HG03521 (cell line): ENCODE results near the gene LAPTM4A.
"Not testable (repeated sequence)": the region's sequence is repeated elsewhere in the genome, so short reads cannot be mapped to it uniquely, and the experiment has no call there.

Source experiments
- ATAC-seq: cut with Tn5 transposase; IDR thresholded peaks from one replicate; pipeline ENCODE4 v1.9.1; 2021; ENCODE audit warnings: mild to moderate bottlenecking, moderate library complexity; ENCODE audit not compliant: unreplicated experiment

Gene LAPTM4A

DNA sequence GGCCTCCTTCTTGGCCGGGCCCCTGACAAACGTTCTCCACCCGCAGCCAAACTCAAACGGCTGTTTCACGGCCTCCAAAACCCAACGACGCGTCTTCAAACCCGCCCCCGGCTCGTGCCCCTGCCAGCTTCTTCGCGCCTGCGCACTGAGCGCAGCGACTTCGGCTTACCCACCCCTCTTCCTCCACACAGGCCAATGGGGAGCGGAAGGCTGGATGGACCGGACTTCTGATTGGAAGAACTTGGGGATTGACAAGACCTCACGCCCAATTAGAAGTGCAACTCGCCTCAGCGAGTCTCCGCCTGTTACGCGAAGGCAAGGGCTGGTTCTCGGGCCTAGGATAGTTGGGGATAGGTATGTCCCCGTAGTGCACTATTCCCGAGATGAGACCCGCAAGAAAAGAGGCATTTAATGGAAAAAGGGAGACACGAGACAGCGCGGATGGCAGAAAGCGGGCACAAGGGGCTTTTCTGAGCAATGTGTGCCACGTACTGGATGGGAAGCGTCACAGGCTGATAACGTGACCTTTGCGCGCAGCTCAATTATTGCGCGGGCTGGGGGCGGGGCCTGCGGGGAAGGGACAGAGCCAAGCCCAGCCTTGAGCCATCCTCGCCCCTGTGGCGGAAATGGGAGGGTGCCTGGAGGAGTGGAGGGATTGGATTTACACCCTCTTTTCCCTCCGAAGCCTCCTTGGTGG is at the start of gene LAPTM4A:
LAPTM4A (minus strand) TSS at position 97 of the 697 bp plus-strand sequence. CDS start 108 bp downstream, outside the sequence.
- ATAC-seq: peak; percentile 93

DNA sequence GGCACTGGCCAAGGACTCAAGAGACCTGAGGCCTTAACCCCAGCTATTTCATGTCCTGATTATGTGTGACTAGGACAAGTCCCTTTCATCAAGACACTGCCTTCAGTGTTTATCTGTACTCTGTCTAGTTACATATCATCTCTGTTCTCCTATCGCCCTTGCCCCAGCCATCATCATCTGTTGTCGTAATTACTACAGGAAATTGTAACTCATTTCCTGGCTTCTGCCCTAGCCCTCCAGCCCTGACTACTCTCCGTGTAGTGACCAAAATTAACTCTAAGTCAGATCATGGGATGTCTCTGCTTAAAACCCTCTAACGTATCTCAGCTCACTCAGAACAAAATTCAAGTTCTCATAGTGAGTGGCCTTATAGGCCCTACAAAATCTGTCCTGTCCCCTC is 49.3 kb upstream of the LAPTM4A start:
- ATAC-seq: no peak

DNA sequence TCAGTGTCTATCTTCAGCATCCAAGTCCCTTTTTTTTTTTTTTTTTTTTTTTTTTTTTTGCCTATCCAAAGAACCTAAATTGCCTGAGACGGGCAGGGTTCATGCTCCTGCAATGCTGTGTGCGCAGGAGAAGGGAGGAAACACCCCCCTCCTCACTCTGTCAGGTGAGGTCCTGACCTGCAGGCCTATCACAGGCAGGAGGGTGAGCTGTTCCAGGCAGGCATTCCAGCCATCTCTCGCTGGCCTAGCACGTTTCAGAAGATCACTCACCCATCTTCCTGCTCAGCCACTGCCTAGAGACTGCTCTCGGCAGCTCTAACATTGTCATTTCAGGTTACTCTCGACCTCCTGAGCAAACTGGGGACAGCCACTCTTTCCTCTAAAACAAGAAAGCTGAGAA is 48.4 kb upstream of the LAPTM4A start:
- no peak for ATAC-seq

DNA sequence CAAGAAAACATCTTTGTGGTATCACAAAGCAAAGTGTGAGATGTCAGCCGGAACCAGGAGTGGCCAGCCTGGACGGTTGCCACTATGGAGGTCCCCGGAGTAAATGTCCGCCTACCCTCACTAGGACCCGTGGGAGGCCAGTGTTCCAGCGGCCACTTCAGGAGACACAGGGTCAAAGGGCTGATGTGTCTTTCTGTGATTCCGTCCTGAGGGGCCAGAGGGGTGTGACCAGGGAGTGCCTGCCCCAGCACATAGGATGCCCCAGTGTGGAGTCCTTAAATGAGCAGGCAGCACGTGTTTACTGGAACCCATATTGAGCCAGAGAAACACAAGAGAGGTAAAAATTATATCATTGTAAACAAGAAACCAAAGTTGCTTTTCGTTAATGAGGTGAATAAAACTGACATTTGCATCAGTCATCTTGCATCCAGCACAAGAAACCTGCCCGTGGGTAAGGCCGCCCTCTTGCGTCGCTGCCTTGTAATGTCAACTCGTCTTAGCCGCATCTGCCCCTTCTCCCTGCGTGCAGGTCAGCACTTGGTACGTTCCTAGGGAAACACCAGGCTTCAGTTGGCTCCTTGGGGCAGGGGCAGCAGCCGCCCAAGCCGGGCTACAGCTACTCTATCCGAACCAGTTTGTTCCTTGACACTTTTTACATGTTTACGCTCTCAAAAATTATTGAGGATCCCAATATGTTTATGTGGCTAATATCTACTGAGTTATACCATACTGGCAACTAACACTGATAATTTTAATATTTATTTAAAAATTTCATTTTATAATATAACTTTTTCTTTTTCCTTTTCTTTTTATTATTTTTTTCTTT is 46.7 kb upstream of the LAPTM4A start:
- ATAC-seq: peak; percentile 93

DNA sequence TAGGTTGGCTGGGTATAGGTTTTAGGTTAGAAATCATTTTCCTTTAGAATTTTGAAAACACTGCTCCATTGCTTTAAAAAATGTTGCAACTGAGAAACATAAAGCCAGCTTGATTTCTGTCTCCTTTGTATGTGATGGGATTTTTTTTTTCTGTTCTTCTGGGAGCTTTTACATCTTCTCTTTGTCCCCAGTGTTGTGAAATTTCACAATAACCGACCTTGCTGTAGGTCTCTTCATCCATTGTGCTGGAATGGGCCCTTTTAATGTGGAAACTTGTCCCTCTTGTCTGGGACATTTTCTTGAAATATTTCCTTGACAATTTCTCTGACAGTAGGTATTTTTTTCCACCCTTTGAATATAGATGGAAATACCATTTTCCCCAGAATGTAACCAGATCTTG is 44.0 kb upstream of the LAPTM4A start:
- no peak for ATAC-seq

DNA sequence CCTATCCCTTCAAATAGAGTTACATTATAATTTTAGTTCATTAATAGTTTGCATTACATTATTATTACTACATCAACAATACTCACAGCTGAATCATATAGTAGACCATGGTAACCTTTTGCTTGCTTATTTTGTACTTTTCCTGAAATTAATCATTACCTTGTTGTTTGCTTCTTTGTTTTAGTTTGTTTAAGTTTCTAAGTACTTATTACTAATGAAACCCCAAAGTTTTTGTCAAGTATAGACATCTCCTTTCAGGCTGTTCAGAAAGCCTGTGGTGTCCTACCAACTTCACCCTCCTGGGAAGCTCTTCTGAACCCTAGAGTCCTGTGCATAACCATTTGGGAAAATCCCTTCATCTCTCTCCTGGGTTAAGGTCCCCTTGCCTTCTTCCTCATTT is 43.5 kb upstream of the LAPTM4A start:
- ATAC-seq: no peak

DNA sequence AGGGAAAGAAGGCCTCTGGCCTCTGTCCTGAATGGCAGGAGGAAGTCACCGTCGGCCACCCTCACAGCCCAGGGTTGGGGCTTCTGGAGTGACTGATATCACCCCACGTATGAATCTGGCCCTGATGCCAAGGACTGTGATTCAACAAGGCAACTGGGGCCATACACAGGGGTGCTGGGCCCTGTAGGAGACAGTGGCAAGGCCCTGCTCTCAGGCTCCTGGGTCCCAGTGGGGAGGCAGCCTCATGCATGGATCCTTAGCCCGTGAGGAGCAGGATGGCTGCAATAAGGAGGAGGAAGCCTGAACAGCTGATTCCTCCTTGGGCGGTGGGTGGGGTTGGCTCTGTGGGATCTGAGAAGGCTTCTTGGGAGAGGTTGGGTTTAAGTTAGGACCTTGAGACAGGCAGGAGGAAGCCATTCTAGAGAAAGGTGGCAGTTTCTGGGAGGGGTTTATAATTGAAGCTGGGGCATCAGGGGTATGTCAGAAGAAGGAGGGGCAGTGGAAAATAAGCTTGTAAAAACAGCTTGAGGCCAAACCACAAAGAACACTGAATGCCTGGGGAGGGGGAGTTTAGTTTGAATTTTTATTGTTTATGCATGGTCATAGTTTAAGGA is 42.8 kb upstream of the LAPTM4A start:
- no peak for ATAC-seq

DNA sequence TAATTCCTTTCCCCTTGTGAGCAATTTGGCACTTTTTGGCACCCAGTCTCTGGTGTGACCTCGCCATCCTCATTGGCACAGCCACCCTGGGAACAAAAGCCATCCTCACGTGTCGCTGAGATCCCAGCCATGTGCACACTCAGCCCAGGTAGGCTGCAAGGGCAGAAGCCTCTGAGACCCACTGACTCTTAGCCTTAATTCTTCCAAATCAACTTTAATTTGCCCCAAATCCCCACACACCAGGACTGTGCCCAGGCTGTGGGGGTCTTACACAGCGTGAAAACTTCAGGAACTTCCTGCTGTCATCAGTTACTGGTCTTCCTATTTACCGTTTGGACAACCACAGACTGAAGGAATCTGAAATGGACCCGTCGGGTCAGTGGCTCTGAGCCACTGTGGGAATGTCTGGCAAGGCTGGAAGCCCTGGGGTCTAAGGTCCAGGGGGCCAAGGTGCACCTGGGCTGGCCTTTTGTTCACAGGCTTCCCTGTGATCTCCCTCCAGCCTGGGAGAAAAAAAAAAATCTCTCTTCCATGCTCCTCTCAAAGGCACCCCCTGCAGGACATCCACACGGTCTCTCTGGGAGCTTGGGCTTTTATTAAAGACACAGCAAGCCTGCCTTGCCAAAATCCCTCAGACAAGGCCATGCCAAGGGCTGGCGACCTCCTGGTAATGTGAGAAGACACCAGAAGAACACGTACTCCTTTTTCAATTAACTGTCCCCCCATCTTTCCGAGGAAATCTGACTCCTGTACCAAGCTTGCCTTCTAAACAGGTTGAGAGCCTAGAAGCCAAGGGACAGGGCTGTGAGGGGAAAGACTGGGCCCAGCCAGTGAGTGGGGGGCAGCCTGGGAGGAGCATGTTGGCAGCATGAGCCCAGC is 42.1 kb upstream of the LAPTM4A start:
- ATAC-seq: no peak

DNA sequence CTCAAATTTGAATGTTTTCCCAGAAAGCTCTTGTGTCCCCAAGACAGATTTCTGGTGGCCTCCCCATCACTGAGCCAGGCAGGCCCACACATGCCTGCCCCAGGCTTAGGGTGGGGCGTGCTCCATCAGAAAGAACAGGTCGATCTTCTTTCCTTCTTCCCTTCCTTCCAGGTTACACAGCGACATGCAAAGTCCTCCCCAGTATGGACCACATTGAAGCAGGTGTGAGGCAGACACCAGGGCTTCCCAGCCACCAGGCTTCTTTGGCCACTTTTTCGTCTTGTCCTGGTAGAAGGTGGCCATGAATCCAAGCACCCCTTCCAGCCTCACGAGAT is 41.4 kb upstream of the LAPTM4A start:
- no peak for ATAC-seq

DNA sequence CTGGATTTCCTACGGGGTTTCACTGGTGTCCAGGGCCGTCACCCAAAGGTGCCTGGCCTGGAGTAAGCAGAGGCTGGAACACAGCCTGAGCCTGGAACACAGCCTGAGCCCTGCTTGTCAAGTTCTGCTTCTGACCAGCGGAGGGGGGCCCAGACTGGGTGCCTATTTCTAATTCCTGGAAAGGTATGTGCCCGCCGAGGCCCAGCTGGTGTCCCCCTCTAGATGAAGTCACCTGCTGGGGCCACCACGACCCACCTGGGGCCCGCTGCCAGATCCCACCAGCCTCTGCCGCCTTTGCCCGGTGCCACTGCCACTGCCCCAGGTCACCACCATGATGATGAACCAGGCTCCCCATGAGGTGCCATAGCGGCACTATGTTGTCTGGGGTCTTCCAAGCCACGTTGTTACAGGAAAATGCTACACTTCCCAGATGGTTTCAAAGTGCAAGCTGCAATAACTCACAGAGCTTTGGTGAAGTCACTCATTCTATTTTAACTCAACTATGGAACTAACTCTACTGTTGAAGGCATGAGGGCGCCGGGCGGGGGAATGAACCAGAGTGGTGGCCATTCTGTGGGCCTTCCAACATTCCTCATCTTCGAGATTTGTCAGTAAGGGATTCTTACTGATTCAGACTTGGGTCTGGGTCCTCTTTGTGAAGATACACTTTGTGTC is 40.9 kb upstream of the LAPTM4A start:
- ATAC-seq: no peak

DNA sequence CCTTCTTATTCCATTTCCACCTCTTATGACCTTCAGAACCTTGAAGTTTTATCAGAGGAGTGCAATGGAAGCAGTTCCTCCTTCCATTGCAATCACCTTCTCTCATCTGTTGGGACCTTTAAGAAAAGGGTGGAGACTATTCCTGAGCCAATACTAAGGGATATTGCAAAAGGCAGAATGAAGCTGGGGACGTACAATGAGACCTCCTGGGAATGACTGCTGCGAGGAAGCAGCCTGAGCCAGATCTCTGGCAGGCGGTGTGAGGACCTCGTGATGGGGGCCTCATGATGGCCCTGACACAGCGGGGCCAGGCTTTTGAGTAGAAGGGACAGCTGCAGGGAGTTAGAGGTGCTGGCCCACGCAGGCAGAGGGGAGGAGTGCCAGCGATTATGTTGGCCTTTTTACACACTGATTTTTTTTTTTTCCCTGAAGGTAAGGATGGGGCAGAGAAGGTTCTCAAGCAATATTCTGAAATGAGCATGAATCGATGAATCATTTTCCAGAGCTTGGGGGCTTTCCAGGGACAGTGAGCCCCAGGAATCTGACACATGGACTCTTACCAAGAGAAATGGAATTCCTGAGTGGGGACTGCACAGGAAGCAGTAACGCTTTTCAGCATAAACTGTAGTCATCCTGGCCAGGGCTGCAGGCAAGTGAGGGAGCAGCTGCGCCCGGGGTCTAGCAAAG is 40.0 kb upstream of the LAPTM4A start:
- ATAC-seq: no peak

DNA sequence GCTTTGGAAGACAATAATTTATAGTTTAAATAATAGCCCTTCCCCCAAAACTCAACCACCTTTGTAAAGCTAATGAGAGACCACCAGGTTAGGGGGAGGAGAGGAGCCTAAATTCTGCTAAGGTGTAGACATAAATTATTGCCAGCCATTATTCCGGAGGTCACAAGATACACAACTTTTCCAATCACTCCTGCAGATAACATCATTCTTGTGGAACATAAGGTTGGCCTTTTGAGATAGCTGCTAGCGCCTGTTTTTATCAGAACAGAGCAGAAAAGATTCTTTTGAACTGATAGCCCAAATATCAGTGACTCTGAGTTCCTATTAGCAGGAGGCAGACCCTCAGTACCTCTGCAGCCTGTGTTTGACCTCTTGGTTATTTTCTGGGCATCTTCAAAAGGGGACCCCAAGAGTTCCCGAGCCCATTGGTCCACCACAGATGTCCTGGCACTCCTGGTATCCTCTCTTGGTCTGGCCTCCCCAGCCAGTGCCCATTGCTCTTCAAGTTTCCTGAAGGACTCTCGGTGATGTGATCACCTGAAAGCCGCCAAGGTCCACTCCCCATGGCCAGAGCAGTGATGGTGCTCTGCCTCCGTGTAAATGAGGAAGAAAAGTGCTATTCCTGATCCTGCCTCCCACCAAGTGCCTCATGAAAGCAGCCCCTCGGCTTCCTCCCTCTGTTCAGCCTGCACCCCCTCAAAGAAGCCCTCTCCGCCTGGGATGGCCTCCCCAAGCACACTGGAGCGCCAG is 38.5 kb upstream of the LAPTM4A start:
- ATAC-seq: no peak

DNA sequence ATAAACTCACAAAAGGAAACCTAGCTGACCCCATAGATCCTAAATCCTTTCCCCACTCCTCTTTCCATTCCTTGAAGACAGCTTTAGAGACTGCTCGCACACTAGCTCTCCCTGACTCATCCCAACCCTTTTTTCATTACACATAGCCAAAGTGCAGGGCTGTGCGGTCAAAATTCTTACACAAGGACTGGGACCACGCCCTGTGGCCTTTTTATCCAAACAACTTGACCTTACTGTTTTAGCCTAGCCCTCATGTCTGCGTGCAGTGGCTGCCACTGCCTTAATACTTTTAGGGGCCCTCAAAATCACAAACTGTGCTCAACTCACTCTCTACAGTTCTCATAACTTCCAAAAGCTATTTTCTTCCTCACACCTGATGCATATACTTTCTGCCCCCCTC is 34.5 kb upstream of the LAPTM4A start:
- not testable (repeated sequence) for ATAC-seq

DNA sequence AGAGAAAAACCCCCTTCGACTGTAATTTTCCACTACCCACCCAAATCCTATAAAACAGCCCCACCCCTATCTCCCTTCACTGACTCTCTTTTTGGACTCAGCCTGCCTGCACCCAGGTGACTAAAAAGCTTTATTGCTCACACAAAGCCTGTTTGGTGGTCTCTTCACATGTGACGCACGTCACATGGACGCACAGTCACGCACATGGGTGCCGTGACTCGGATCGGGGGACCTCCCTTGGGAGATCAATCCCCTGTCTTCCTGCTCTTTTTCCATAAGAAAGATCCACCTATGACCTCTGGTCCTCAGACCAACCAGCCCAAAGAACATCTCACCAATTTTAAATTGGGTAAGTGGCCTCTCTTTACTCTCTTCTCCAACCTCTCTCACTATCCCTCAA is 31.4 kb upstream of the LAPTM4A start:
- not testable (repeated sequence) for ATAC-seq

DNA sequence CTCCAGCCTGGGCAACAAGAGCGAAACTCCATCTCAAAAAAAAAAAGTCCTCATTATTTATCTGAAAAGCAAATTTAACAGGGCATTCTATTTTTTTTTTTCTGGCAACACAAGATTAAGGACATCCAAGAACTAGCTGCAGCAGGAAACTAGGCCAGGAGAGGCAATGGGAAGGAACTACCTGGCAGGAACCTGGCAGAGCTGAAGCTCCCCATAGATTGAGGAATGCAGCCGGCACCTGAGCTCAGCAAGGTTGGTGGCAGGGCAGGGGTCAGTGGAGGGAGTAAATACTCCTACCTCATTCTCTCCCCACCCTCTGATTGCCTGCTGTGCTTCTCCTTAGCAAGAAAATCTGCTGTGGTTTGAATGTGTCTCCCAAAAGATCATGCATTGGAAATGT is 30.4 kb upstream of the LAPTM4A start:
- no peak for ATAC-seq

DNA sequence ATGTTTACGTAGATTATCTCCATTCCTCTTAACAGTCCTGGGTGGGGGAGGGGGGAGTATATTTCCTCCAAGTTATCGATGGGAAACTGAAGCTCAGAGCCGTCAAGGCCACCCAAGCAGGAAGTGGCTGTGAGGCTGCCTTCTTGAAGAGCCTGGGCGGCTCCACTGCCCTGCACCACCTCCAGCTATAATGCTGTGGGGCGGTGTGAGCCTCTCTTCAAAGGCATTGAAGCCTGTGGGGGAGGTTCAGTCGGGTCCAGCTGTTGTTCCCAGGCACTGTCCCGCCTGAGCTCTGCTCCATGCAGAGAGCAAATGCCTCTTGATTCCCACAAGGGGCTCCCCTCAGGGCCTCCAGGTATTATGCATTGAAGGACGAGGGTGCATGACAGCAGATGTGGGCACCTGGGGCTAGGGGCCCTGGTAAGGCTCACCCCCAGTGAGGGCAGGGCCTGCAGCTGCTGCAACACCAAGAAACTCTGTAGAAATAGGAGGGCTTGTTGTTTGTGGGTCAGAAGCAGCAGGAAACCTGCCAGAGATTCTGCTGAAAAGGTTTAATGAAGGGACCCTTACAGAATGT is 29.5 kb upstream of the LAPTM4A start:
- ATAC-seq: no peak

DNA sequence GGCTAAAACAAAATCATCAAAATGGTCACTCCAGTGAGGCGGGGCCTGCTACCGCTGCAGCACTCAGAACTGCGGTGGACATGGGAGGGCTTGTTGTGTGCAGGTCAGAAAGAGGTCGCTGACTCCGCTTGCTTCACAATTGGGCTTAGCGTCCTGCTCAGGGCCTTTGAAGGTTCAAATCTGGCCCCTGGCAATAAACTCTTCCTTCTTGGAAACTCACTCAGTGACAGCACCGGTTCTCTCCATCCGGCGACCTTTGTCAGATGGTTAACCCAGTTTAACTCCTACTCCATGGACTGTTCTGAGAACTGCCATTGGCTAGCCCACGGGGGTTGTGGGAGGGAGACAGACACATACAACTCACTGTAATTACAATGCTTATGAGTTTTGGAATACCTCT is 29.0 kb upstream of the LAPTM4A start:
- no peak for ATAC-seq

DNA sequence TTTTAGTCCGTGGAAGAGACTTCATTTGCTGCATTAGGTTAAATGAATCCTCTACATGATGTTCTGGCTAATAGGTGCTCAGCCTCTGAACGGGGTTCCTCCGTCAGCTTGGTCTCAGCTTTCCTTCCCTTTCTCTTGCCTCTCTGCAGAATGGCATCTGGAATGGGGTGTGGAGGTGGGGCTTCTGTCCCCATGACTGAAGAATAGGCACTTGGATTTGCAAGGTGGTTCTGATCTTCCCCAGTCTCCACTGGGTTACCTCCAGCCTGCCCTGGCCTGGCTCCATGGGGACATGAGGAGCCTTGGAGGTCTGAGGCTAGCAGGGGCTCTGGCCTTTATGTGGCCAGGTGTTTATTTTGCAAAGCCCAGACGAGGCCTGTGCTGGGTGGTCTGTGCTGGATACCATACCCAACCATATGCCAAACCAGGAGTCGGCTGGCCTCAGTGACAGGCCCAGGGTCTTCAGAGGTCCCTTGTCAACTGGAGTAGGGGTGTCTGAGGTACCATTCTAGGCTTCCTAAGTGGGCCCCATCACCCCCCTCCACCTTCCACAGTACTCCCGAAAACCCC is 28.2 kb upstream of the LAPTM4A start:
- ATAC-seq: no peak
